Measurements from ENCODE around the gene UFC1. TPM values are rescaled to one million over a fixed set of nuclear protein-coding genes. Genes with fewer than 3 reads are reported as not detected.

UFC1 gene
- polyA plus RNA-seq (87.4 and 104 TPM in 2 replicates), polyA minus RNA-seq (46.4 and 47.7 TPM in 2 replicates)

GRCh38 chr1:161153682-161154337 lies at the start of gene UFC1:
TSS of gene UFC1 (plus strand) at chr1:161153978. CDS start at chr1:161153998, 20 bp downstream.
- H3K9me2 ChIP-seq (ENCODE audit: insufficient read depth, low read length) = no peaks in the 10 kb centered on the region
- peak within 1 kb of the TSS; percentile 89 for H3K9ac ChIP-seq (ENCODE audit: low read length)
- no peaks in the 10 kb centered on the region for H3K27me3 ChIP-seq (ENCODE audit: insufficient read depth, low read depth, low read length)
- H3K9me3 ChIP-seq (ENCODE audit: low read length) = no peaks in the 10 kb centered on the region
- H3F3A ChIP-seq (ENCODE audit: insufficient read depth, low read length, poor library complexity, severe bottlenecking) = no peaks in the 10 kb centered on the region
- H3K27ac ChIP-seq (ENCODE audit: low read length) = peak within 1 kb of the TSS; percentile 91
- H3K4me2 ChIP-seq (ENCODE audit: low read length) = peak within 1 kb of the TSS; percentile 71
- peak within 1 kb of the TSS; percentile 72 for H3K4me3 ChIP-seq (ENCODE audit: low read length)
- H3K79me2 ChIP-seq (replicated peaks; ENCODE audit: insufficient read depth, low read length) = no peaks in the 10 kb centered on the region
- H2AFZ ChIP-seq (ENCODE audit: low read depth, low read length) = peak within 1 kb of the TSS; percentile 52
- no peaks in the 10 kb centered on the region for H4K20me1 ChIP-seq (ENCODE audit: insufficient read depth)
- TF ChIP-seq MXI1 (conservative IDR thresholded peaks at IDR 0.05; ENCODE audit: poor library complexity, severe bottlenecking) = peak; percentile 91
- TF ChIP-seq EZH2 (IDR thresholded peaks at IDR 0.05; ENCODE audit: borderline replicate concordance, insufficient read depth, low read length, poor library complexity, severe bottlenecking) = no peak
- TF ChIP-seq REST (IDR thresholded peaks at IDR 0.05; ENCODE audit: borderline replicate concordance) = peak; percentile 68
- no peak for TF ChIP-seq CTCF (IDR thresholded peaks at IDR 0.05; ENCODE audit: poor library complexity, severe bottlenecking)
- peak; percentile 91 for TF ChIP-seq TAF1 (IDR thresholded peaks at IDR 0.05; ENCODE audit: low read depth)
- TF ChIP-seq POLR2AphosphoS5 (IDR thresholded peaks at IDR 0.05) = peak; percentile 79
- no peak for TF ChIP-seq EP300 (conservative IDR thresholded peaks at IDR 0.05; ENCODE audit: poor library complexity, severe bottlenecking)
- TF ChIP-seq RAD21 (conservative IDR thresholded peaks at IDR 0.05) = peak; percentile 14
- peak; percentile 25 for TF ChIP-seq SMC3 (conservative IDR thresholded peaks at IDR 0.05; ENCODE audit: poor library complexity)
- H3K36me3 ChIP-seq (ENCODE audit: insufficient read depth, low read length) = no peaks in the 10 kb centered on the region

- Histone ChIP-seq H2AFZ (ENCODE audit: low read depth, low read length) (no peak overlapping the region), H3K9me2 (ENCODE audit: insufficient read depth, low read length) (no peaks in the 10 kb centered on the region), H3K9ac (ENCODE audit: low read length) (no peak overlapping the region), H3K27me3 (ENCODE audit: insufficient read depth, low read depth, low read length) (no peaks in the 10 kb centered on the region), H3K27ac (ENCODE audit: low read length) (no peak overlapping the region), H4K20me1 (ENCODE audit: insufficient read depth) (no peaks in the 10 kb centered on the region), H3K79me2 (replicated peaks; ENCODE audit: insufficient read depth, low read length) (peaks cover 11% of the 10 kb centered on the region), H3K9me3 (ENCODE audit: low read length) (no peaks in the 10 kb centered on the region), H3K4me2 (ENCODE audit: low read length) (no peak overlapping the region), H3K4me3 (ENCODE audit: low read length) (no peak overlapping the region), H3F3A (ENCODE audit: insufficient read depth, low read length, poor library complexity, severe bottlenecking) (no peaks in the 10 kb centered on the region), H3K36me3 (ENCODE audit: insufficient read depth, low read length) (no peaks in the 10 kb centered on the region)
- TF ChIP-seq EZH2 (IDR thresholded peaks at IDR 0.05; ENCODE audit: borderline replicate concordance, insufficient read depth, low read length, poor library complexity, severe bottlenecking) (no peak), SMC3 (conservative IDR thresholded peaks at IDR 0.05; ENCODE audit: poor library complexity) (no peak), CTCF (IDR thresholded peaks at IDR 0.05; ENCODE audit: poor library complexity, severe bottlenecking) (no peak), REST (IDR thresholded peaks at IDR 0.05; ENCODE audit: borderline replicate concordance) (no peak), RAD21 (conservative IDR thresholded peaks at IDR 0.05) (no peak), MXI1 (conservative IDR thresholded peaks at IDR 0.05; ENCODE audit: poor library complexity, severe bottlenecking) (no peak), TAF1 (IDR thresholded peaks at IDR 0.05; ENCODE audit: low read depth) (no peak), POLR2AphosphoS5 (IDR thresholded peaks at IDR 0.05) (no peak)
Observed at GRCh38 chr1:161106431-161106830, 47.3 kb upstream of the UFC1 start.
